ENCODE results near the gene MIOS. TPM values are rescaled to one million over a fixed set of nuclear protein-coding genes. Genes with fewer than 3 reads are reported as not detected.

The MIOS gene
- polyA plus RNA-seq, 1 donor (not counting 4 experiments of a cell fraction or from before 2014, with no cell fraction given): 29.2 TPM

- H3K36me3 ChIP-seq (ENCODE audit: control insufficient read depth in 2 of 2, extremely low read depth in 1 of 2, insufficient read depth in 2 of 2, low read length in 2 of 2): peaks cover 3% of the 10 kb centered on the region in 2 experiments
- no peaks in the 10 kb centered on the region for H3K9me3 ChIP-seq (ENCODE audit: control insufficient read depth, low read depth, low read length)
- H3K27me3 ChIP-seq (ENCODE audit: control insufficient read depth, extremely low read depth, insufficient read depth, low read length): no peaks in the 10 kb centered on the region
- DNase-seq (ENCODE audit: low read depth, low spot score) (no peak), FAIRE-seq (no peak)
- H3K4me2 ChIP-seq (ENCODE audit: control insufficient read depth, extremely low read depth, insufficient read depth, low read depth, low read length): no peak overlapping the region
- H3K4me1 ChIP-seq (ENCODE audit: control insufficient read depth, extremely low read depth, insufficient read depth, low read length): no peaks in the 10 kb centered on the region
- H3K27ac ChIP-seq (ENCODE audit: control insufficient read depth, insufficient read depth, low read length): no peak overlapping the region
- TF ChIP-seq CTCF (optimal IDR thresholded peaks at IDR 0.05 in 1 of 3, IDR thresholded peaks at IDR 0.05 in 1 of 3, conservative IDR thresholded peaks at IDR 0.05 in 1 of 3; ENCODE audit: extremely low read depth in 1 of 3, insufficient read depth in 2 of 3, low read length in 3 of 3) (no peak), EZH2 (IDR thresholded peaks at IDR 0.05; ENCODE audit: low read length) (no peak)
- dilution Hi-C loops (cut with MboI; ENCODE audit: extremely low pct_ligation_motif_present, low sequenced_read_pairs): no loop called here
- no peaks in the 10 kb centered on the region for H3K9me1 ChIP-seq (ENCODE audit: control insufficient read depth, extremely low read depth, insufficient read depth, low read length)
- H3K79me2 ChIP-seq (ENCODE audit: control insufficient read depth, insufficient read depth, low read length): no peaks in the 10 kb centered on the region
- no peak overlapping the region for H2AFZ ChIP-seq (ENCODE audit: control insufficient read depth, low read length)
- H3K4me3 ChIP-seq (ENCODE audit: control insufficient read depth in 2 of 3, extremely low read depth in 1 of 3, insufficient read depth in 2 of 3, low read depth in 1 of 3, low read length in 3 of 3): no peak overlapping the region
- no peaks in the 10 kb centered on the region for H4K20me1 ChIP-seq (ENCODE audit: control insufficient read depth, extremely low read depth, insufficient read depth, low read length)
- no peak overlapping the region for H3K9ac ChIP-seq (ENCODE audit: control insufficient read depth, extremely low read depth, insufficient read depth, low read length)
Observed at GRCh38 chr7:7596176-7596575, 29.5 kb downstream of the MIOS start.

GRCh38 chr7:7607010-7607409 lies 40.3 kb downstream of the MIOS start:
- Histone ChIP-seq H3K4me2 (ENCODE audit: control insufficient read depth, extremely low read depth, insufficient read depth, low read depth, low read length) (no peak overlapping the region), H3K4me3 (ENCODE audit: control insufficient read depth in 2 of 3, extremely low read depth in 1 of 3, insufficient read depth in 2 of 3, low read depth in 1 of 3, low read length in 3 of 3) (no peak overlapping the region), H3K27ac (ENCODE audit: control insufficient read depth, insufficient read depth, low read length) (no peak overlapping the region), H4K20me1 (ENCODE audit: control insufficient read depth, extremely low read depth, insufficient read depth, low read length) (no peaks in the 10 kb centered on the region), H3K36me3 (ENCODE audit: control insufficient read depth in 2 of 2, extremely low read depth in 1 of 2, insufficient read depth in 2 of 2, low read length in 2 of 2) (peaks cover 0 to 2% of the 10 kb centered on the region in 2 experiments), H3K79me2 (ENCODE audit: control insufficient read depth, insufficient read depth, low read length) (no peaks in the 10 kb centered on the region), H3K4me1 (ENCODE audit: control insufficient read depth, extremely low read depth, insufficient read depth, low read length) (no peaks in the 10 kb centered on the region), H3K9me3 (ENCODE audit: control insufficient read depth, low read depth, low read length) (no peaks in the 10 kb centered on the region), H3K9me1 (ENCODE audit: control insufficient read depth, extremely low read depth, insufficient read depth, low read length) (no peaks in the 10 kb centered on the region), H3K9ac (ENCODE audit: control insufficient read depth, extremely low read depth, insufficient read depth, low read length) (no peak overlapping the region), H3K27me3 (ENCODE audit: control insufficient read depth, extremely low read depth, insufficient read depth, low read length) (no peaks in the 10 kb centered on the region), H2AFZ (ENCODE audit: control insufficient read depth, low read length) (no peak overlapping the region)
- DNase-seq (ENCODE audit: low read depth, low spot score) (no peak), FAIRE-seq (no peak)
- dilution Hi-C loops (cut with MboI; ENCODE audit: extremely low pct_ligation_motif_present, low sequenced_read_pairs): no loop called here
- no peak for TF ChIP-seq CTCF (optimal IDR thresholded peaks at IDR 0.05 in 1 of 3, IDR thresholded peaks at IDR 0.05 in 1 of 3, conservative IDR thresholded peaks at IDR 0.05 in 1 of 3; ENCODE audit: extremely low read depth in 1 of 3, insufficient read depth in 2 of 3, low read length in 3 of 3)
- TF ChIP-seq EZH2 (IDR thresholded peaks at IDR 0.05; ENCODE audit: low read length): no peak

Measured in keratinocyte (primary cell).